GM12801 (cell line): Measurements from ENCODE around the gene PLXNA3.

ENCODE experiments used
- TF ChIP-seq, protein P1 (sequence below): IDR thresholded peaks from one replicate; pipeline ENCODE4 v1.5.1; 2011; ENCODE audit warnings: control low read depth; ENCODE audit not compliant: insufficient read length; ENCODE audit errors: extremely low read depth

PLXNA3 gene

DNA sequence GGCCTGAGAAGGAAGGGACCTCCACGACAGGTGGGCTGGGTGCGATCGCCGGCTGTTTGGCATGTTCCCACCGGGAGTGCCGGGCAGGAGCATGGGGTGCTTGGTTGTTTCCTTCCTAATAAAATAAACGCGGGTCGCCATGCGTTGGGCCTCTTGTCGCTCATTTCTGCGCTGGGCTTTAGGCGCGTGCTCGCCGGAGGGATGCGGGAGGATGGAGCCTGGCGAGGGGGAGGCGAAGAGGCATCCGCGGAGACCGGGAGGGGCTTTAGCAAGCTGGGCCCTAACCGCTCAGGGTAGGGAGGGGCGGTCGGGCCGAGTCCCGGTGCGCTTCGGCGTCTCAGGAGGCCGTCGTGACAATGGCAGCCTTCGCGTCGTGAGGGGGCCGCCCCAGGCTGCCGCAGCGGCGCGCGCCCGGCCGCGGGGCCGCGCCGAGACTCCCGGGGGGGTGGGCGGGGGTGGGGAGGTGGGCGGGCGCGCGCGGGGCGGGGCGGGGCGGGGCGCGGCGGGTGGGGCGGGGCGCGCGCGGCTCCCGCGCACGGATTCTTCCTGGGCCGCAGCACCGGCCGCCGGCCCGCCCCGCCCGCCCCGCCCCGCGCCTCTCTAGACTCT lies 21.6 kb upstream of the PLXNA3 start:
- TF ChIP-seq, protein P1, sequence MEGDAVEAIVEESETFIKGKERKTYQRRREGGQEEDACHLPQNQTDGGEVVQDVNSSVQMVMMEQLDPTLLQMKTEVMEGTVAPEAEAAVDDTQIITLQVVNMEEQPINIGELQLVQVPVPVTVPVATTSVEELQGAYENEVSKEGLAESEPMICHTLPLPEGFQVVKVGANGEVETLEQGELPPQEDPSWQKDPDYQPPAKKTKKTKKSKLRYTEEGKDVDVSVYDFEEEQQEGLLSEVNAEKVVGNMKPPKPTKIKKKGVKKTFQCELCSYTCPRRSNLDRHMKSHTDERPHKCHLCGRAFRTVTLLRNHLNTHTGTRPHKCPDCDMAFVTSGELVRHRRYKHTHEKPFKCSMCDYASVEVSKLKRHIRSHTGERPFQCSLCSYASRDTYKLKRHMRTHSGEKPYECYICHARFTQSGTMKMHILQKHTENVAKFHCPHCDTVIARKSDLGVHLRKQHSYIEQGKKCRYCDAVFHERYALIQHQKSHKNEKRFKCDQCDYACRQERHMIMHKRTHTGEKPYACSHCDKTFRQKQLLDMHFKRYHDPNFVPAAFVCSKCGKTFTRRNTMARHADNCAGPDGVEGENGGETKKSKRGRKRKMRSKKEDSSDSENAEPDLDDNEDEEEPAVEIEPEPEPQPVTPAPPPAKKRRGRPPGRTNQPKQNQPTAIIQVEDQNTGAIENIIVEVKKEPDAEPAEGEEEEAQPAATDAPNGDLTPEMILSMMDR = no peak

DNA sequence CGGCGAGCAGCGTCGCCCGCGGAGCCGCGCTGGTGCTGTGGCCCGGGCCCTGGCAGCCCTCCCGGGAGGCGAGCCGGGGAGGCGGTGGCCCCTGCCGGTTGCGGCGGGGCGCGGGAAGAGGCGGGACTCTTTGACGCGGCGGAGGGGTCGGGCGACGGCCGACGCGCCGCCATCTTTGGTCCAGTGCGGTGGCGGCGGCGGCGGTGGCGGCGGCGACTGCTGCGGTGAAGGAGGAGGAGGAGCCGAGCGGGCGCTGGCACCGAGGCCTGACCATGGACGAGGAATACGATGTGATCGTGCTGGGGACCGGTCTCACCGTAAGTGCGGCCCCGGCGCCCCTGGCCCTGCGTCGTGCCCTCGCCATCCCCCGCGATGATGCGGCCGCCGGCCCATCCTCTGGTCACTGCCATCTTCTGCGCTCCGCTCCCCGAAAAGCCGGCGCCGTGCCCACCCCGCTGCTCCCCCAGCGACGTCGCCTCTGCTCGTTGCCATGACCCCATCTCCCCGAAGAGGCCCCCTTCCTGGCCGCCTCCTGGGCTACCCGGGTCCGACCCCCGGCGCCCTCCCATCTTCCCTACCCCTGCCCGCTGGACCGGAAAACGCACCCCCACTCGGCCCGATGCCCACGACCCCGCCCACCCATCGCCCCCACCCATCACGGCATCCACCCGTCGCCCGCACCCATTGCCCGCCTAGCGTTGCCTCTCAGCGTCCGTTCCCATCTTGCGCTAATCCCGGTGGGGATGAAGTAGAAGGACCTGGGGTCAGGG lies 20.9 kb upstream of the PLXNA3 start, which contains the start of gene GDI1:
Gene GDI1, plus strand, starts transcription at position 172 of the 770 bp plus-strand sequence. Its CDS starts 101 bp downstream, at position 273.
- TF ChIP-seq, protein P1 = no peak

DNA sequence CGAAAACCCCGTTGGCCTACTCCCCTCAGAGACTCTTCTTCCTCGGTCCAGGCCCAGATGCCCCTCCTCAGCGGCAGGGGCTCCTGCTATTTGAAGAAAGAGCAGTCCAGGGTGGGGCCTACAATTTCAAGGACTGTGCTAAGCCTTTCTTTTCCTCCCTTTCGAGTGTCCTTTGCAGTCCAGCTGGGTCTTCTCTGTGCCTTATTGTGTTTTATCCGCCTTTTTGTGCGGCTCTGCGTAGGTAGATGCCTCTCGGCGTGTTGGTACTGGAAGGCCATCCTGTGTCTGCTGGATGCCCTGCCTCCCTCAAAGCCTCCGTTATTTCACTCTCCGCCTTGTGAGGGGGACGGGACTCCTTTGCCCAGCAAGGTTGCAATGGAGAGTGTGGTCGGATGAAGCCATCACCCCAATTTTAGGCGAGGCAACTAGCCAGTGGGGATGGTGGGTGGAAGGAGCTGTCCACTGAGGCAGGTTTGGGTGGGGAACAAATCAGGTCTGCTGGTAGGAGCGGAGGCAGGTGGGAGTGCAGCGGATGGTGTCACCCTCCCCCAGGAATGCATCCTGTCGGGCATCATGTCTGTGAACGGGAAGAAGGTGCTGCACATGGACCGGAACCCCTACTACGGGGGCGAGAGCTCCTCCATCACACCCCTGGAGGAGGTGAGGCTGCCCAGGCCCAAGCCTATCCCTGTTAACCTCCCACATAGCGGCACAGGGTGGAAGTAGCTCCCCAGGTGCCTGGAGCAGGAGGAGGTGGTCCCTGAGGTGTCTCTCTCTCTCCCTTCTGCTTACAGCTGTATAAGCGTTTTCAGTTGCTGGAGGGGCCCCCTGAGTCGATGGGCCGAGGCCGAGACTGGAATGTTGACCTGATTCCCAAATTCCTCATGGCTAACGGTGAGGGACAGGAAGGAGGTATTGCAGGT lies 19.8 kb upstream of the PLXNA3 start:
- TF ChIP-seq, protein P1 = no peak

DNA sequence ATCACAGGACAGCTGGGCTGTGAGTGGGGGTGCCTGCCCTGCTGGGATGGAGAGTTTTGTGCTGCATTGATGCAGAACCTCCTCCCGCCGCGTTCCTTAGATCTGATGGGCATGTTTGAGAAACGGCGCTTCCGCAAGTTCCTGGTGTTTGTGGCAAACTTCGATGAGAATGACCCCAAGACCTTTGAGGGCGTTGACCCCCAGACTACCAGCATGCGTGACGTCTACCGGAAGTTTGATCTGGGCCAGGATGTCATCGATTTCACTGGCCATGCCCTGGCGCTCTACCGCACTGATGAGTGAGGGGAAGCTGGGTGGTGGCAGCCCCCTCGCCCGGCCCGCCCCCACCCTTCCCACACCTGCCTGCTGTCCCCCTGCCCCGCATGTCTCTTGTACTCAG lies 18.2 kb upstream of the PLXNA3 start:
- TF ChIP-seq, protein P1 = no peak

DNA sequence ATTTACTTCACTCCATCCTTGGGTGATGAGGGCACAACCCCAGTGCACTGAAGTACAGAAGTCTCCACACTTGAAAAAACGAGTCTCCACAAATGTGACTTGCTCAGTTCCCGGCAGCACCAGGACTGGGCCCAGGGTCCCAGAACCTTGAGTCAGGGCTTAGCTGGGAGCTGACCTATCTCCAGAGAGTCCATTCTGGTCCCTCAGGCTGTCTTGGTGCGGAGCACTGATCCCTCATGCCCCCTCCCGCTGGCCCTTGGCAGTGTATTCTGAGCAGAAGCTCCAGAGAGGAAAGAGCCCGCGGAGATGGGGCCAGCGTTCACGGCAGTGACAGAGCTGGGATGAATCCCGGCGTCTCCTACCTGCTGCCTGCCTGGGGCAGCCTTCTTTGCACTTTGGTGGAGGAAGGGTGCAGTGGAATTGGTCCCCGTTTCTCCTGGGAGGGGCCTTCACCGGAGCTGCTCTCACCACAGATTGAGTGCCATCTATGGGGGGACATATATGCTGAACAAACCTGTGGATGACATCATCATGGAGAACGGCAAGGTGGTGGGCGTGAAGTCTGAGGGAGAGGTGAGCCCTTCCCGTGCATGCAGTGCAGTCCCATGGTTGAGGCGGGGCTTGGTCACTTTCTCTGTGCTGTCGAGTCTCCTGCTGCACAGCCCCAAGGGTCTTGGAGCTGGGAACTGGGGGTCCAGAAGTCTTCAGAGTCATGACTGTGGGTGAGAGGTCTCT lies 17.3 kb upstream of the PLXNA3 start:
- TF ChIP-seq, protein P1 = no peak

DNA sequence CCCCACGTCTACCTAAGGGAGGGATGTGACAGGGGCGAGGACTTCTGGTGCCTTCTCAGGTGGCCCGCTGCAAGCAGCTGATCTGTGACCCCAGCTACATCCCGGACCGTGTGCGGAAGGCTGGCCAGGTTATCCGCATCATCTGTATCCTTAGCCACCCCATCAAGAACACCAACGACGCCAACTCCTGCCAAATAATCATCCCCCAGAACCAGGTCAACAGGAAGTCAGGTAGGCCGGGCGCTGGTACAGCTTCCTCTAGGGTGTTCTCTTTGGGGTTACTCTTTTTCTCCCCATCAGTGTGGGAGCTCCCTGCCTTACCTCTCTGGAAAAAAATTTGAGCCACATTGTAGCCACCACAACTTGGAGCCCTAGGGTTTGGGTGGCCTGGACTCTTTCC lies 16.5 kb upstream of the PLXNA3 start:
- TF ChIP-seq, protein P1 = no peak
